ENCODE measurements around the gene TNXB. TPM values are rescaled to one million over a fixed set of nuclear protein-coding genes. Genes with fewer than 3 reads are reported as not detected.
"Not testable (repeated sequence)": the region's sequence is repeated elsewhere in the genome, so short reads cannot be mapped to it uniquely, and the experiment has no call there.

TNXB gene
- total and polyA plus RNA-seq, 2 experiments from 2014 or later: 2.0 to 6.0 TPM

GRCh38 chr6:32144238-32144637, 35.1 kb upstream of the TNXB start:
- H3K9me2 ChIP-seq (ENCODE audit: insufficient read depth); H4K20me1 ChIP-seq (replicated peaks; ENCODE audit: insufficient read depth); H3K36me3 ChIP-seq (ENCODE audit: insufficient read depth); H3K27ac ChIP-seq (ENCODE audit: low read depth); ATAC-seq; H3K36me3 Mint-ChIP-seq (ENCODE audit: low read depth); H3F3A ChIP-seq (replicated peaks; ENCODE audit: low read depth); H3K27ac Mint-ChIP-seq; H2AFZ ChIP-seq; H3K4me3 Mint-ChIP-seq; H3K27me3 ChIP-seq (ENCODE audit: insufficient read depth); H3K4me3 ChIP-seq; H3K9me3 Mint-ChIP-seq; H3K4me2 ChIP-seq; DNase-seq (ENCODE audit: low spot score); H3K79me2 ChIP-seq (replicated peaks; ENCODE audit: insufficient read depth): not testable (repeated sequence)
- Mint-ChIP-seq H3K27me3 (ENCODE audit: insufficient read depth, low read depth, poor library complexity) (peaks cover 11% of the 10 kb centered on the region), H3K4me1 (peaks cover 29% of the 10 kb centered on the region)
- peaks cover 13% of the 10 kb centered on the region for H3K4me1 ChIP-seq (ENCODE audit: insufficient read depth)

GRCh38 chr6:32140420-32141046, 31.4 kb upstream of the TNXB start:
- no peak overlapping the region for H3K4me3 ChIP-seq
- no peaks in the 10 kb centered on the region for H3K79me2 ChIP-seq (replicated peaks; ENCODE audit: insufficient read depth)
- DNase-seq (ENCODE audit: low spot score) (no peak), ATAC-seq (no peak)
- no peaks in the 10 kb centered on the region for H4K20me1 ChIP-seq (replicated peaks; ENCODE audit: insufficient read depth)
- no peaks in the 10 kb centered on the region for H3K4me1 ChIP-seq (ENCODE audit: insufficient read depth)
- H3K9me2 ChIP-seq (ENCODE audit: insufficient read depth): no peaks in the 10 kb centered on the region
- H3K4me2 ChIP-seq: no peak overlapping the region
- Mint-ChIP-seq H3K9me3 (no peaks in the 10 kb centered on the region), H3K4me3 (no peak overlapping the region), H3K27ac (no peak overlapping the region), H3K27me3 (ENCODE audit: insufficient read depth, low read depth, poor library complexity) (peaks cover 3% of the 10 kb centered on the region), H3K4me1 (no peaks in the 10 kb centered on the region; the same call in 2 of the 3 replicates), H3K36me3 (ENCODE audit: low read depth) (no peaks in the 10 kb centered on the region)
- no peaks in the 10 kb centered on the region for H3F3A ChIP-seq (replicated peaks; ENCODE audit: low read depth)
- no peaks in the 10 kb centered on the region for H3K27me3 ChIP-seq (ENCODE audit: insufficient read depth)
- H2AFZ ChIP-seq: no peak overlapping the region
- no peaks in the 10 kb centered on the region for H3K36me3 ChIP-seq (ENCODE audit: insufficient read depth)
- TF ChIP-seq CTCF (conservative IDR thresholded peaks at IDR 0.05; ENCODE audit: low read depth in 2 of 2) (no peak), ZNF462 (CRISPR knock-in tag; IDR thresholded peaks at IDR 0.05) (no peak)
- no peak overlapping the region for H3K27ac ChIP-seq (ENCODE audit: low read depth)
